H7 (cell line): ENCODE data around the gene RRAGD. TPM values are rescaled to one million over a fixed set of nuclear protein-coding genes. Genes with fewer than 3 reads are reported as not detected.

Experiments used
- DNase-seq: peaks from one replicate; pipeline ENCODE4 v3.0.0; 2012
- H3K27me3 ChIP-seq: 2 replicates; pipeline ENCODE4 v1.6.0; 2011; ENCODE audit warnings: mild to moderate bottlenecking, low read length; ENCODE audit not compliant: control insufficient read depth, insufficient read depth
- H3K36me3 ChIP-seq: replicated peaks from 2 replicates; pipeline ENCODE4 v1.5.1; 2011; ENCODE audit warnings: low read length; ENCODE audit not compliant: control insufficient read depth, insufficient read depth
- H3K4me3 ChIP-seq: 2 replicates; pipeline ENCODE4 v1.5.1; 2011; ENCODE audit warnings: low read depth, mild to moderate bottlenecking, control low read depth, low read length, moderate library complexity; ENCODE audit not compliant: insufficient read depth
- total RNA-seq: library from RNA; depleted of rRNA; stranded (reverse); fragments of >200 nt; shearing (Covaris generic); gene quantifications from 2 replicates; pipeline ENCODE4 v1.2.3, GENCODE V29; 2014; rRNA removed

RRAGD gene
- total RNA-seq, 1 experiment from 2014 or later, result 16.0 TPM

GRCh38 chr6:89320012-89320559 is 92.0 kb downstream of the RRAGD start:
- no peaks in the 10 kb centered on the region for H3K36me3 ChIP-seq
- H3K27me3 ChIP-seq, result no peaks in the 10 kb centered on the region
- no peak overlapping the region for H3K4me3 ChIP-seq
- no peak for DNase-seq

GRCh38 chr6:89317067-89317466 is 95.0 kb downstream of the RRAGD start:
- Histone ChIP-seq H3K27me3 (no peaks in the 10 kb centered on the region), H3K4me3 (no peak overlapping the region), H3K36me3 (no peaks in the 10 kb centered on the region)
- no peak for DNase-seq

GRCh38 chr6:89315249-89315885 is 96.7 kb downstream of the RRAGD start, which contains the start of gene GABRR2:
GABRR2 (minus strand) TSS chr6:89315299; CDS start chr6:89315165, 134 bp downstream.
- no peaks in the 10 kb centered on the region for H3K27me3 ChIP-seq
- H3K4me3 ChIP-seq, result no peak within 1 kb of the TSS
- H3K36me3 ChIP-seq, result no peaks in the 10 kb centered on the region
- no peak for DNase-seq

GRCh38 chr6:89314692-89315091 is 97.4 kb downstream of the RRAGD start:
- DNase-seq, result no peak
- Histone ChIP-seq H3K36me3 (no peaks in the 10 kb centered on the region), H3K4me3 (no peak overlapping the region), H3K27me3 (no peaks in the 10 kb centered on the region)

Other genes with a start within 250 kb of the RRAGD start
- gene GABRR1, start 194.9 kb downstream of the RRAGD start, total RNA-seq, result 0.07 and 0.10 TPM in 2 replicates
- not detected in 2 replicates for gene GABRR2, start 97.0 kb downstream of the RRAGD start, total RNA-seq
- gene UBE2J1, start 59.6 kb downstream of the RRAGD start, total RNA-seq, result 11.8 and 12.2 TPM in 2 replicates
- gene ANKRD6, start 20.9 kb upstream of the RRAGD start, total RNA-seq, result 6.2 and 10.5 TPM in 2 replicates
- gene LYRM2, start 226.5 kb upstream of the RRAGD start, total RNA-seq, result 5.1 and 5.8 TPM in 2 replicates